Gastrocnemius medialis (tissue), 4 donors: Measurements from ENCODE around the gene CYP2C19.

Experiments
- POLR2A ChIP-seq, 2 donors: fragments of 450-650 bp; IDR thresholded peaks; one replicate each; pipeline ENCODE4 v1.6.1; 2017; ENCODE audit warnings: antibody characterized with exemption in 2 of 2, mild to moderate bottlenecking in 2 of 2, moderate library complexity in 2 of 2
- TF ChIP-seq, protein P1 (sequence below), 5 experiments: fragments of 450-650 bp in 3 of 5; fragments of 200-600 bp in 2 of 5; sonication (generic) in 2 of 5; IDR thresholded peaks in 4 of 5; conservative IDR thresholded peaks in 1 of 5; 1 replicate in 4 of 5; 2 replicates in 1 of 5; pipeline ENCODE4 v1.5.1; 2016 to 2019; ENCODE audit warnings: antibody characterized with exemption in 5 of 5, mild to moderate bottlenecking in 3 of 5, moderate library complexity in 3 of 5

GRCh38 chr10:94725871-94726270, 36.6 kb upstream of the CYP2C19 start:
- TF ChIP-seq POLR2A (IDR thresholded peaks at IDR 0.05), result no peak
- TF ChIP-seq, protein P1, sequence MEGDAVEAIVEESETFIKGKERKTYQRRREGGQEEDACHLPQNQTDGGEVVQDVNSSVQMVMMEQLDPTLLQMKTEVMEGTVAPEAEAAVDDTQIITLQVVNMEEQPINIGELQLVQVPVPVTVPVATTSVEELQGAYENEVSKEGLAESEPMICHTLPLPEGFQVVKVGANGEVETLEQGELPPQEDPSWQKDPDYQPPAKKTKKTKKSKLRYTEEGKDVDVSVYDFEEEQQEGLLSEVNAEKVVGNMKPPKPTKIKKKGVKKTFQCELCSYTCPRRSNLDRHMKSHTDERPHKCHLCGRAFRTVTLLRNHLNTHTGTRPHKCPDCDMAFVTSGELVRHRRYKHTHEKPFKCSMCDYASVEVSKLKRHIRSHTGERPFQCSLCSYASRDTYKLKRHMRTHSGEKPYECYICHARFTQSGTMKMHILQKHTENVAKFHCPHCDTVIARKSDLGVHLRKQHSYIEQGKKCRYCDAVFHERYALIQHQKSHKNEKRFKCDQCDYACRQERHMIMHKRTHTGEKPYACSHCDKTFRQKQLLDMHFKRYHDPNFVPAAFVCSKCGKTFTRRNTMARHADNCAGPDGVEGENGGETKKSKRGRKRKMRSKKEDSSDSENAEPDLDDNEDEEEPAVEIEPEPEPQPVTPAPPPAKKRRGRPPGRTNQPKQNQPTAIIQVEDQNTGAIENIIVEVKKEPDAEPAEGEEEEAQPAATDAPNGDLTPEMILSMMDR (IDR thresholded peaks at IDR 0.05 in 4 of 5, conservative IDR thresholded peaks at IDR 0.05 in 1 of 5), result no peak
